OCI-LY3 (cell line): ENCODE results near the gene CLDN9.

ENCODE experiments used
- CTCF ChIP-seq: fragments of 200-600, 300-600 bp; sonication (generic); IDR thresholded peaks from 2 replicates; pipeline ENCODE4 v1.5.1; 2014; ENCODE audit warnings: antibody characterized with exemption, low read length, low read depth
- EZH2phosphoT487 ChIP-seq: fragments of 200-600 bp; shearing (Covaris generic); IDR thresholded peaks from 2 replicates; pipeline ENCODE4 v1.6.1; 2018; ENCODE audit warnings: antibody characterized with exemption, mixed run types, low read depth

- TF ChIP-seq CTCF (no peak), EZH2phosphoT487 (no peak)
Observed at GRCh38 chr16:3051494-3051893, 38.8 kb downstream of the CLDN9 start.
